H1 (cell line): ENCODE measurements around the gene RRP1.

Source experiments
- EZH2 ChIP-seq: fragments of 200-600 bp; sonication (generic); IDR thresholded peaks from 2 replicates; pipeline ENCODE4 v1.7.1; 2012; ENCODE audit warnings: low read depth, mild to moderate bottlenecking, moderate library complexity, low read length, inconsistent platforms; ENCODE audit not compliant: severe bottlenecking
- NRF1 ChIP-seq: IDR thresholded peaks from 2 replicates; pipeline ENCODE4 v1.6.1; 2011; ENCODE audit warnings: mild to moderate bottlenecking, low read depth, low read length, improper control_type of control experiment
- POLR2A ChIP-seq, 2 experiments: IDR thresholded peaks; 1 replicate in 1 of 2; 2 replicates in 1 of 2; pipeline ENCODE4 v1.6.1; 2011; ENCODE audit warnings: low read depth in 2 of 2, low read length in 2 of 2, mild to moderate bottlenecking in 2 of 2; ENCODE audit errors: control extremely low read depth in 1 of 2
- SP2 ChIP-seq: IDR thresholded peaks from 2 replicates; pipeline ENCODE4 v1.6.1; 2012; ENCODE audit warnings: mild to moderate bottlenecking, low read length, inconsistent platforms
- TAF1 ChIP-seq: IDR thresholded peaks from 2 replicates; pipeline ENCODE4 v1.6.1; 2011; ENCODE audit warnings: mild to moderate bottlenecking, low read depth, low read length
- YY1 ChIP-seq: IDR thresholded peaks from 2 replicates; pipeline ENCODE4 v1.6.1; 2011; ENCODE audit warnings: low read depth, mild to moderate bottlenecking, low read length
- TF ChIP-seq, protein P1 (sequence below), 3 experiments: IDR thresholded peaks; 1 replicate in 2 of 3; 2 replicates in 1 of 3; pipeline versions ENCODE4 v1.5.1 to v1.6.1; 2011; ENCODE audit warnings: low read length in 3 of 3, mild to moderate bottlenecking in 3 of 3, inconsistent platforms in 2 of 3, low read depth in 1 of 3, moderate library complexity in 1 of 3; ENCODE audit not compliant: insufficient read depth in 1 of 3; ENCODE audit errors: control extremely low read depth in 1 of 3

DNA sequence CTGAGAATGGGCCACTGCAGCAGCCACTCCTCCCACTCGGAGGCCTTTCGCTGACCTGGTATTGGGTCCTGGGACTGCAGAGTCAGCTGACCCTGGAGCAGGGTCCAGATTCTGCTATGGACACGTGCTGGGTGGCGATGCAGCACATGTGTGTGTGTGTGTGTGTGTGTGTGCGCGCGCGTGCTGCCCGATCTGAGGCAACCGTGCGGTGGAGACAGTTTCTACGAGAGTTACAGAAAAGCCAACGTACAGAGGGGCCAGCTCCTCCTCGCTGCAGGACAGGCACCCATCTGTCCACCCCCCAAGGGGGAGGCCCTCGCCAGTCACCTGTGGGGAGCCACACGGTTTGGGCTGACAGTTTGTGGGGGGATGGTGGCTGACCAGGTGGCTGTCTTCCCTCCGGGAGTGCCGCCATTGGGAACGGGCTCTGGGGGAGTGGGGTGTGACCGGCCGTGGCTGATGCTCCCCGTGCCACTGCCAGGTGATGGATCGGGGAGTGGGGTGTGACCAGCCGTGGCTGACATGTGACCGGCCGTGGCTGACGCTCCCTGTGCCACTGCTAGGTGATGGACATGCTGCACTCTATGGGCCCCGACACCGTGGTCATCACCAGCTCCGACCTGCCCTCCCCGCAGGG lies 37.3 kb upstream of the RRP1 start:
- TF ChIP-seq TAF1 (no peak), EZH2 (no peak), NRF1 (no peak), SP2 (no peak), YY1 (no peak), POLR2A (IDR thresholded peaks at IDR 0.05; ENCODE audit: control extremely low read depth in 1 of 2, low read depth in 2 of 2, low read length in 2 of 2) (no peak)
- TF ChIP-seq, protein P1, sequence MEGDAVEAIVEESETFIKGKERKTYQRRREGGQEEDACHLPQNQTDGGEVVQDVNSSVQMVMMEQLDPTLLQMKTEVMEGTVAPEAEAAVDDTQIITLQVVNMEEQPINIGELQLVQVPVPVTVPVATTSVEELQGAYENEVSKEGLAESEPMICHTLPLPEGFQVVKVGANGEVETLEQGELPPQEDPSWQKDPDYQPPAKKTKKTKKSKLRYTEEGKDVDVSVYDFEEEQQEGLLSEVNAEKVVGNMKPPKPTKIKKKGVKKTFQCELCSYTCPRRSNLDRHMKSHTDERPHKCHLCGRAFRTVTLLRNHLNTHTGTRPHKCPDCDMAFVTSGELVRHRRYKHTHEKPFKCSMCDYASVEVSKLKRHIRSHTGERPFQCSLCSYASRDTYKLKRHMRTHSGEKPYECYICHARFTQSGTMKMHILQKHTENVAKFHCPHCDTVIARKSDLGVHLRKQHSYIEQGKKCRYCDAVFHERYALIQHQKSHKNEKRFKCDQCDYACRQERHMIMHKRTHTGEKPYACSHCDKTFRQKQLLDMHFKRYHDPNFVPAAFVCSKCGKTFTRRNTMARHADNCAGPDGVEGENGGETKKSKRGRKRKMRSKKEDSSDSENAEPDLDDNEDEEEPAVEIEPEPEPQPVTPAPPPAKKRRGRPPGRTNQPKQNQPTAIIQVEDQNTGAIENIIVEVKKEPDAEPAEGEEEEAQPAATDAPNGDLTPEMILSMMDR (IDR thresholded peaks at IDR 0.05; ENCODE audit: control extremely low read depth in 1 of 3, insufficient read depth in 1 of 3, low read depth in 1 of 3, low read length in 3 of 3), result no peak
